Astrocyte (in vitro differentiated cells and primary cell): ENCODE measurements around the gene NUP214.

ENCODE experiments used
- EZH2 ChIP-seq: IDR thresholded peaks from 2 replicates; pipeline ENCODE4 v1.6.1; 2012; ENCODE audit warnings: mild to moderate bottlenecking, low read length, inconsistent platforms; ENCODE audit not compliant: insufficient read depth
- TF ChIP-seq, protein P1 (sequence below): IDR thresholded peaks from 2 replicates; pipeline ENCODE4 v1.5.1; 2011; ENCODE audit warnings: low read depth, mild to moderate bottlenecking, inconsistent platforms, low read length, moderate library complexity; ENCODE audit not compliant: insufficient read depth

DNA sequence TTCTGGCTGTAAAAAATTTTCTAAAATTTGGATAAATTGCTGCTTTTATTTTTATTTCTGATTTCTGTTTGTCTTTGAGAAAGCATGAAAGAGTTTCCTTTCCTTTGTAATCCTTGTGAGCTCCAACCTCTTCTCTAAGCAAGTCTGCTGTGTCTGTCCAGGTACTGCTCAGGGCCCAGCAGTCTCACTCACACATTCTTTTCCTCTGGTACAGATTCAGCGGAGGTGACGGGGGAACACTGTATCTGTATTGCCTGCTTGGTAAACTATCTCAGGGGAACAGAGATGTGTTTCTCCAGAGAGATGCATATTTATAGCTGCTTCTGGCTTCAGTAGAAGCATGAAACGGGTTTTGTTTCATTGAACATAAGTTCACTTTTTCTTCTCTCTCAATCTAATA is 60.5 kb downstream of the NUP214 start:
- TF ChIP-seq EZH2 = no peak
- TF ChIP-seq, protein P1, sequence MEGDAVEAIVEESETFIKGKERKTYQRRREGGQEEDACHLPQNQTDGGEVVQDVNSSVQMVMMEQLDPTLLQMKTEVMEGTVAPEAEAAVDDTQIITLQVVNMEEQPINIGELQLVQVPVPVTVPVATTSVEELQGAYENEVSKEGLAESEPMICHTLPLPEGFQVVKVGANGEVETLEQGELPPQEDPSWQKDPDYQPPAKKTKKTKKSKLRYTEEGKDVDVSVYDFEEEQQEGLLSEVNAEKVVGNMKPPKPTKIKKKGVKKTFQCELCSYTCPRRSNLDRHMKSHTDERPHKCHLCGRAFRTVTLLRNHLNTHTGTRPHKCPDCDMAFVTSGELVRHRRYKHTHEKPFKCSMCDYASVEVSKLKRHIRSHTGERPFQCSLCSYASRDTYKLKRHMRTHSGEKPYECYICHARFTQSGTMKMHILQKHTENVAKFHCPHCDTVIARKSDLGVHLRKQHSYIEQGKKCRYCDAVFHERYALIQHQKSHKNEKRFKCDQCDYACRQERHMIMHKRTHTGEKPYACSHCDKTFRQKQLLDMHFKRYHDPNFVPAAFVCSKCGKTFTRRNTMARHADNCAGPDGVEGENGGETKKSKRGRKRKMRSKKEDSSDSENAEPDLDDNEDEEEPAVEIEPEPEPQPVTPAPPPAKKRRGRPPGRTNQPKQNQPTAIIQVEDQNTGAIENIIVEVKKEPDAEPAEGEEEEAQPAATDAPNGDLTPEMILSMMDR = no peak
